HG03460 (cell line): ENCODE measurements around the gene PACS2.

Experiments
- ATAC-seq: cut with Tn5 transposase; IDR thresholded peaks from one replicate; pipeline ENCODE4 v1.9.1; 2021; ENCODE audit not compliant: unreplicated experiment

The PACS2 gene

DNA sequence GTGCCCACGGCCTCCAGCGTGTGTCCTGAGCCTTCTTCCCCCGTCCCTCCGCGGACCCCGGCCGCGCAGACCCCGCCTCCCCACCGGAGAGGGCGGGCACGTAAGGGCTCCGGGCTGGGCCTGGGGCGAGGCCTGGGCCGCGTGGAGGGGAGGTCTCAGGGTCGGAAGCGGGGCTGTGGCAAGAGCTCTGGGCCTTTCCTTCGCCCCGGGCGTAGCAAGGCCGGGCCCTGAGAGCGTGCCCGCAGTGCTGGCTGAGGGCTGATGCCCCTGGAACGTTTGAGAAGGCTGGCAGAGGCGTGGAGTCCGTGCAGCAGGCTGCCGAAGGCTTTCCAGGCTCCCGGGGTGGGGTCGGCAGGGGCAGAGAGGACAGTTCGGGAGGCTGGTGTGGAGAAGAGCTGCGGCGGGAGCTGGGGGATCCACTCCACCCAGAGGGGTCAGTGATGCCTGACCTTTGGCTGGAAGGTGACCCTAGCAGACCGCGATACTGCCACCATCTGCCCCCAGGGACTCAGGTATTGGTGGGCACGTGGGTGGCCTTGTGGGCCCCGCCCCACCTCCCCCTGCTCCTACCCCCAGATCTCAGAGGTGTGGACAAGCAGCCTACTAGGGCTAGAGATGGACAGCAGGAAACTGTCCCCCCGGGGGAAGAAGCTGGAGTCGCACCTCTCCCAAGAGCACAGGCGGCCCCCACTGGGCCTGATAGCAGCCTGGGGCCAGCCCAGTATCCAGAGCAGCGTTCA is 84.3 kb downstream of the PACS2 start:
- ATAC-seq, result peak; percentile 38

DNA sequence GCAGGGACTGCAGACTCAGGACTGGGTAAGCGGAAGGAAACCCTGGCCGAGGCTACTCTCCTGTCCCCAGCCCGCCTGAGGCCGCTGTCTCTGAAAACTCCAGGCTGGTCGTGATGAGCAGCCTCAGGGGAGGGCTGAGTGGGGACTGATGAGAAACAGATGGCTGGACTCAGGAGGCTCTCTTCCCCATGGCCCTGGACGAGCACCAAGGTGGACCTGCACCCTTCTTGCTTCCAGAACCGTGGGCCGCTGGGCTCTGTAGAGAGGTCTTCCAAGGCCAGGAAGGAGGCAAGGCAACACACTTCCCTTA is 84.9 kb downstream of the PACS2 start:
- ATAC-seq, result no peak

- ATAC-seq, result no peak
Measured at GRCh38 chr14:105400016-105400415, 85.5 kb downstream of the PACS2 start.

DNA sequence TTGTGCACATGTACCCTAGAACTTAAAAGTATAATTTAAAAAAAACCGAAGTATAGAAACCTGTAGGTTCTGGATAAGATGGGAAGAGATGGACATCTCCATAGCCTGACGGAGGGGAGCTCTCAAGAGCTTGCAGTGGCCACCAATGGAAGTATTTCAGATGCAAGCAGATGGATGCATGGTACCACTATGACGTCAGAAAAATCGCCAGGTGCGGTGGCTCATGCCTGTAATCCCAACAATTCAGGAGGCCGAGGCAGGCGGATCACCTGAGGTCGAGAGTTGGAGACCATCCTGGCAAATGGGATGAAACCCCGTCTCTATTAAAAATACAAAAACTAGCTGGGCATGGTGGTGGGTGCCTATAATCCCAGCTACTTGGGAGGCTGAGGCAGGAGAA is 87.2 kb downstream of the PACS2 start:
- ATAC-seq, result no peak

- ATAC-seq, result no peak
Measured at GRCh38 chr14:105408592-105408991, 94.0 kb downstream of the PACS2 start.

DNA sequence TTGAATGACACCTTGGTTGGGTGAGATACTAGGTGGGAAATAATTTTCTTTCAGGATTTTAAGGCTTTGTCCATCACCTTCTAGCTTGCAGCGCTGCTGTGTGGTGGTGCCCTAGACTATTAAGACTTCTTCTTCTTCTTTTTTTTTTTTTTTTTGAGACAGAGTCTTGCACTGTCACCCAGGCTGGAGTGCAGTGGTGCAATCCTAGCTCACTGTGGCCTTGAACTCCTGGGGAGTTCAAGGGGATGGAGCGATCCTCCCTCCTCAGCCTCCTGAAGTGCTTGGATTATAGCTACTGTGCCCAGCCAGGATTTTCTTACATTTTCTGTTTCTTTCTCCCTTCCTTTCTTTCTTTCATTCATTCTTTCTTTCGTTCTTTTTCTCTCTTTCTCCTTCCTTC is 94.8 kb downstream of the PACS2 start:
- ATAC-seq, result no peak

- ATAC-seq, result no peak
Measured at GRCh38 chr14:105410642-105411016, 96.1 kb downstream of the PACS2 start.

DNA sequence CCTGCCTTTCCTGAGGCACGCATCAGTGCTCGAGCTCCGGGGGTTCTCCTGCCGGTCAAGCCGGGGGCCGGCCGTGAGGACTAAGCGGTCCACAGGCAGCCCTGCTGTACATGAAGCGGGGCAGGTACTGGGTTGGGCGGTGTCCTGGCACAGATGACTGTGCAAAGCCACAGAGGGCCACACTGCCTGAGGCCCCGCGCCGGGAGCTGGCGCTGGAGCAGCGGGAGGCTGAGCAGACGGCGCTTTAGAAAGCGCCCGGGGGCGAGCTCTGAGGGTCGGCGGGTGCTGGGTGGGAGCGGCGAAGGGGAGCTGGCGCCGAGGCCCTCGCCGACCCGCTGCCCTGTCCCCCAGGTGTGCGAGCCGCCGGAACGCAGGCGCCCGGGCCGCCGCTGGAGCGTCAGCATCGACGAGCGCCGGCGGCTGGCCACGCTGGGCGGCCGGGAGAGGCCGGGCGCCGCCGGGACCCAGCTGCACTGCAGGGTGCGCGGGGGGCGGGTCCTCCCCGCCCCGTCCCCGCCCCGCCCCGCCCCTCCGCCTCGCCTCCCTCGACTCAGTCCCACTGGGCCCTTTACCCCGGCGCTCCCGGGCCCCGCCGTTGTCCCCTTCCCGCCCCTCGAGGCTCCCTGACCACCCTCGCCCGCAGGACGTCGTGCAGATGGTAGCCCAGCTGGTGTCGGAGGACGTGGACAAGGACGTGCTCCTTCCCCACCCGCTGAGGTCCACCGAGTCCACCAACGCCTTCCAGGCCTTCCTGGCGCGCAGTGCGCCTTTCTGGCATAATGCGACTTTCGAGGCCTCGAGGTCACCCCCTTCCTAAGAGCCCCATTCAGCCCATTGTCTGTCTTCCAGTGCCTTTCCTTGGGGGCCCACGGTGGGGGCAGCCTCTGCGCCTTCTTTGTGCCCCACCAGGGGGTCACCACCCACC is 96.7 kb downstream of the PACS2 start:
- no peak for ATAC-seq

DNA sequence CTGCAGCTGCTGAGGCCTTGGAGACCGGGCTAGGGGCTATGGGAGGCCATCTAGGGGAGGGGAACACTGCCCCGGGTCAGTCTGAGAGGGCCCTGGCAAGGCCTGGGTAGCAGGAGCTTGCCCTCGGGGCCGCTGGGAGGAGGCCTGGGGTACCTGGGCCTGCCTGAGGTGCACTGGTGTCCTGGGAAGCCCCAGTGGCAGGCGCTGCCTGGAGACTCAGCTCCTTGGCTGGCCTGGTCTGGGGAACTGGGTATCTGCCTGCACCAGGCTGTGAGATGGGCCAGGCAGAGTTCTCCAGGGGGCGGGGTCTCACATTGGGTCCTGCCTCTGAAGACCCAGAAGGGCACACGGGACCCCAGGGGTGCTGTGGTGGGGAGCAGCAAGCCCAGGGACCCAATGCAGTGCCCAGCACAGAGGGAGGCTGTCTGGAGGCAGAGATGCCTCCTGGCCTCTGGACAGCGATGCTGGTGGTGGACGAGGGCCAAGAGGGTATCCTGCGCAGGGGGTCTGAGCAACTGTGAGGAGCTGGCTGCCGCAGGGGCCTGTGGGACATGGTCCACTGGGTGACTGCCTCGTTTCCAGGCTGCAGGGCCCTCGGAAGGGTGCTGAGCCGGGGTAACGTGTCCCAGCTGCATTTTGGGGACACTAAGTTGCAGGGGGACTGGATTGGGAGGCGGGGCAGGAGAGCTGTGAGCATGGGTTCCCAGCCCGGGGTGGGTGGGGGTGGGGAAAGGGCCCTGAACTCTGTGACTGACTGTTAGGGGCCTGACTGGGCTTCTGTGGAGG is 97.6 kb downstream of the PACS2 start:
- ATAC-seq, result no peak

GRCh38 chr14:105412771-105413543 is 98.4 kb downstream of the PACS2 start:
- no peak for ATAC-seq

DNA sequence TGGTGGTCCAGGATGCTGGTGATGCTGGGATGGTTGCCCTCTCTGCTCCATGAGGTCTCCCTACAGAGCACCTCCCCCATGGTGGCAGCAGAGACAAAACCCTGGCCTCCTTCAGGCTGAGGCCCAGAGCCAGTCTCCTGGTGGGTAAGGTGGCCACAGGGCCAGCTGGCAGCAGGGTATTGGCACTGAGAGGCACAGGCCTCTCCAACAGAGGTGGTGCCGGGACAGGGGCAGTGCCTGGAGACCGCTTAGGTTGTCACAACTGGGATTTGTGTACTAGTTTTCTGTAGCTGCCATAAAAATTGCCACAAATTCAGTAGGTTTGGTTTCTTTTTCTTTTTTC is 99.0 kb downstream of the PACS2 start:
- ATAC-seq, result no peak

- peak; percentile 41 for ATAC-seq
Measured at GRCh38 chr14:105414456-105415371, 100.2 kb downstream of the PACS2 start.

GRCh38 chr14:105415481-105416428 is 101.2 kb downstream of the PACS2 start:
- no peak for ATAC-seq

GRCh38 chr14:105416671-105417070 is 102.1 kb downstream of the PACS2 start:
- no peak for ATAC-seq

DNA sequence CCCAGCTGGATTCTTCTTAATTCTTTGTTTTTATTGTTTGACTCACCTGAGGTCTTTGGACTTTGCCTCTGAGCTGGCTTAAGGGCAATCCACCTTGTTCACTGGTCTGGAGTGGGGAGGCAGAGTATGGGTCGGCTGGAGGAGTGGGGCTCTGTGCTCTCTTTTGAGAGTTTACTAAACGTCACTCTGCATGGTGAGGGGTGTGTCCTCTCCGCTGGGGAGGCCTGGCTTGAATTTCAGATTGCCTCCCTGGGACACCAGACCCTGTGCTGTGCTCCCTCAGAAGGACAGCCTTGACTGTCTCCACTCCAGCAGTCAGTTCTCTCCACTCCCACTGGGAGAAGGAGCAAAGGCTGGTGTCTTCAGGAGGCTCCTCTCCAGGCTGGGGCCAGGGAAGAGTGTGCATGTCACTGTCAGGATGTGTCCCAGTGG is 103.2 kb downstream of the PACS2 start:
- no peak for ATAC-seq

GRCh38 chr14:105418269-105419194 is 104.0 kb downstream of the PACS2 start:
- no peak for ATAC-seq

DNA sequence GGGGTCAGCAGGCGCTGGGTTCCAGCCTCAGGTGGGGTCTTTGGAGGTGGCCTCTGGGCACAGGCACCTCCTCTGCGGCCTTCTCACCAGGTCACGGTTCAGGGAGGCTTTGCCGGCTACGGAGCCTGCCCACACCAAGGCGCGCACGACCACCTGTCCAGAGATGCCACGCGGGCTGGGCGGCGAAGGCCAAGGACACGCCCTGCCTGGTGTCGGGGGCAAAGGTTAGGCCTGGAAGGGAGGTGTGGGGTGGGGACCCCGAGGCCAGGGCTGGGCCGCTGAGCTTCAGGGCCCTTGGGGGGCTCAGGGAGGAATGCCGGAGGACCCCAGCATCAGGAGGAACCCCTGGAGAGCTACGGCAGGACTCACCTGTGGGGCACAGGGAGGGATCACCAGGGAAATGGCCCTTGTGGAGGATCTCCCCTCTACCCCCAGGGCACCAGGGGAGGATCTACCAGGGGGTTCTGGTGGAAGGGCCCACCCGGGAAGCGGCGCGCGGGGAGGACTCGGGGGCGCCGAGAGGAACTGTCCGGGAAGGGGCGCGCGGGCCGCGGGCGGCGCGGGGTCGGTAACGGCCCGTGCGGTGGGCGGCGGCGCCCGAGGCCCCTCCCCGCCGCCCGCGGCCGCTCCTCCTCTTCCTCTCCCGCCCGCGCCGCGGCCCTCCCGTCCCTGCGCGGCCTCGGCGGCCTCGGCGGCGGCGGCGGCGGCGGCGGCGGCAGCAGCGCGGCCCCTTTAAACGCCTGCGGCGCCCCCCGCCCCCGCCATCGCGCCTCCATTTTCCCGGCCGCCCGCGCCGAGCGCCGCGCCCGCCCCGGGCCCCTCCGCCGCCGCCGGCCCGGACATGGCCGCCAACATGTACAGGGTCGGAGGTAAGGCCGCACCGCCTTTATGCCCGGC is 104.9 kb downstream of the PACS2 start, which contains the start of gene MTA1:
Gene MTA1, plus strand, starts transcription at position 633 of the 897 bp plus-strand sequence. Its CDS starts 209 bp downstream, at position 842.
- ATAC-seq, result peak; percentile 47
